MM.1S (cell line): ENCODE measurements around the gene ORAI3.

Experiments
- DNase-seq: peaks from one replicate; pipeline ENCODE4 v3.0.0-alpha.2; 2015
- H2AFZ ChIP-seq: fragments of 300-600 bp; sonication (generic); 2 replicates; pipeline ENCODE4 v1.6.0; 2016; ENCODE audit warnings: antibody characterized with exemption, low read length
- H3F3A ChIP-seq: fragments of 300-600 bp; sonication (generic); 2 replicates; pipeline ENCODE4 v1.6.1; 2016; ENCODE audit warnings: mild to moderate bottlenecking, antibody characterized with exemption, low read length, moderate library complexity, mixed read lengths; ENCODE audit not compliant: insufficient read depth
- H3K27ac ChIP-seq: fragments of 300-600 bp; sonication (generic); 2 replicates; pipeline ENCODE4 v1.5.1; 2016; ENCODE audit warnings: mild to moderate bottlenecking, low read length
- H3K27me3 ChIP-seq: fragments of 300-600 bp; sonication (generic); replicated peaks from 2 replicates; pipeline ENCODE4 v1.6.0; 2016; ENCODE audit warnings: low read length; ENCODE audit not compliant: insufficient read depth
- H3K36me3 ChIP-seq: fragments of 300-600 bp; sonication (generic); replicated peaks from 2 replicates; pipeline ENCODE4 v1.6.1; 2016; ENCODE audit warnings: mild to moderate bottlenecking, low read length, mixed read lengths; ENCODE audit not compliant: insufficient read depth
- H3K4me1 ChIP-seq: fragments of 300-600 bp; sonication (generic); 2 replicates; pipeline ENCODE4 v1.6.1; 2016; ENCODE audit warnings: low read length, mixed read lengths
- H3K4me2 ChIP-seq: fragments of 300-600 bp; sonication (generic); 2 replicates; pipeline ENCODE4 v1.6.0; 2016; ENCODE audit warnings: low read depth, low read length
- H3K4me3 ChIP-seq: fragments of 300-600 bp; sonication (generic); 2 replicates; pipeline ENCODE4 v1.5.1; 2016; ENCODE audit warnings: low read length, mixed read lengths
- H3K79me2 ChIP-seq: fragments of 300-600 bp; sonication (generic); 2 replicates; pipeline ENCODE4 v1.6.1; 2016; ENCODE audit warnings: mixed run types, low read length, mixed read lengths
- H3K9ac ChIP-seq: fragments of 300-600 bp; sonication (generic); 2 replicates; pipeline ENCODE4 v1.6.1; 2016; ENCODE audit warnings: low read length, mixed read lengths
- H3K9me2 ChIP-seq: fragments of 300-600 bp; sonication (generic); replicated peaks from 2 replicates; pipeline ENCODE4 v1.6.1; 2016; ENCODE audit warnings: mild to moderate bottlenecking, low read length, mixed read lengths; ENCODE audit not compliant: insufficient read depth
- H3K9me3 ChIP-seq: fragments of 300-600 bp; sonication (generic); replicated peaks from 2 replicates; pipeline ENCODE4 v1.6.1; 2016; ENCODE audit warnings: mild to moderate bottlenecking, low read length, mixed read lengths; ENCODE audit not compliant: insufficient read depth
- H4K20me1 ChIP-seq: fragments of 300-600 bp; sonication (generic); 2 replicates; pipeline ENCODE4 v1.6.1; 2016; ENCODE audit warnings: mild to moderate bottlenecking, low read length, moderate library complexity, mixed read lengths; ENCODE audit not compliant: insufficient read depth
- EZH2 ChIP-seq: fragments of 300-600 bp; sonication (generic); optimal IDR thresholded peaks from 2 replicates; pipeline ENCODE3; 2017; ENCODE audit warnings: low read depth, mild to moderate bottlenecking, antibody characterized with exemption, low read length, mixed read lengths
- EZH2phosphoT487 ChIP-seq: fragments of 300-600 bp; sonication (generic); IDR thresholded peaks from 2 replicates; pipeline ENCODE4 v1.6.1; 2018; ENCODE audit warnings: antibody characterized with exemption, low read length
- TF ChIP-seq, protein P1 (sequence below): fragments of 300-600 bp; sonication (generic); IDR thresholded peaks from 2 replicates; pipeline ENCODE4 v1.5.1; 2016; ENCODE audit warnings: antibody characterized with exemption, low read length, mixed read lengths

Gene ORAI3

GRCh38 chr16:30918614-30919013 is 30.3 kb upstream of the ORAI3 start:
- H3K9ac ChIP-seq, result no peak overlapping the region
- H3K4me3 ChIP-seq, result no peak overlapping the region
- H3K79me2 ChIP-seq, result peaks cover 3% of the 10 kb centered on the region; the same call in 1 of the 2 replicates
- 0 out of 2 replicates have a peak, but pooled peaks cover 6% of the 10 kb centered on the region for H3K4me1 ChIP-seq
- no peaks in the 10 kb centered on the region for H4K20me1 ChIP-seq
- H2AFZ ChIP-seq, result no peak overlapping the region
- TF ChIP-seq EZH2phosphoT487 (no peak), EZH2 (no peak)
- TF ChIP-seq, protein P1, sequence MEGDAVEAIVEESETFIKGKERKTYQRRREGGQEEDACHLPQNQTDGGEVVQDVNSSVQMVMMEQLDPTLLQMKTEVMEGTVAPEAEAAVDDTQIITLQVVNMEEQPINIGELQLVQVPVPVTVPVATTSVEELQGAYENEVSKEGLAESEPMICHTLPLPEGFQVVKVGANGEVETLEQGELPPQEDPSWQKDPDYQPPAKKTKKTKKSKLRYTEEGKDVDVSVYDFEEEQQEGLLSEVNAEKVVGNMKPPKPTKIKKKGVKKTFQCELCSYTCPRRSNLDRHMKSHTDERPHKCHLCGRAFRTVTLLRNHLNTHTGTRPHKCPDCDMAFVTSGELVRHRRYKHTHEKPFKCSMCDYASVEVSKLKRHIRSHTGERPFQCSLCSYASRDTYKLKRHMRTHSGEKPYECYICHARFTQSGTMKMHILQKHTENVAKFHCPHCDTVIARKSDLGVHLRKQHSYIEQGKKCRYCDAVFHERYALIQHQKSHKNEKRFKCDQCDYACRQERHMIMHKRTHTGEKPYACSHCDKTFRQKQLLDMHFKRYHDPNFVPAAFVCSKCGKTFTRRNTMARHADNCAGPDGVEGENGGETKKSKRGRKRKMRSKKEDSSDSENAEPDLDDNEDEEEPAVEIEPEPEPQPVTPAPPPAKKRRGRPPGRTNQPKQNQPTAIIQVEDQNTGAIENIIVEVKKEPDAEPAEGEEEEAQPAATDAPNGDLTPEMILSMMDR, result no peak
- H3K9me2 ChIP-seq, result no peaks in the 10 kb centered on the region
- DNase-seq, result no peak
- H3K9me3 ChIP-seq, result no peaks in the 10 kb centered on the region
- H3K27me3 ChIP-seq, result no peaks in the 10 kb centered on the region
- no peak overlapping the region for H3K4me2 ChIP-seq
- peaks cover 3% of the 10 kb centered on the region; the same call in 1 of the 2 replicates for H3F3A ChIP-seq
- no peak overlapping the region for H3K27ac ChIP-seq
- no peaks in the 10 kb centered on the region for H3K36me3 ChIP-seq

GRCh38 chr16:30920891-30921290 is 28.0 kb upstream of the ORAI3 start:
- Histone ChIP-seq H3K9me3 (no peaks in the 10 kb centered on the region), H3K27me3 (no peaks in the 10 kb centered on the region), H3K9ac (no peak overlapping the region), H3K4me3 (no peak overlapping the region), H3K36me3 (no peaks in the 10 kb centered on the region), H3K4me2 (no peak overlapping the region), H3K27ac (no peak overlapping the region), H4K20me1 (no peaks in the 10 kb centered on the region), H3F3A (peaks cover 3% of the 10 kb centered on the region; the same call in 1 of the 2 replicates), H3K79me2 (peaks cover 3% of the 10 kb centered on the region; the same call in 1 of the 2 replicates), H3K4me1 (0 out of 2 replicates have a peak, but pooled peaks cover 6% of the 10 kb centered on the region), H3K9me2 (no peaks in the 10 kb centered on the region), H2AFZ (no peak overlapping the region)
- no peak for TF ChIP-seq EZH2phosphoT487
- no peak for TF ChIP-seq EZH2
- TF ChIP-seq, protein P1, result no peak
- no peak for DNase-seq

GRCh38 chr16:30921459-30921747 is 27.5 kb upstream of the ORAI3 start:
- Histone ChIP-seq H3K9ac (no peak overlapping the region), H3K4me3 (peak overlapping the region; percentile 92), H3K27ac (no peak overlapping the region)

GRCh38 chr16:30921748-30922419 is 27.0 kb upstream of the ORAI3 start:
- DNase-seq, result peak; percentile 70
- peak overlapping the region; percentile 97 for H3K4me2 ChIP-seq
- H3K4me1 ChIP-seq, result 0 out of 2 replicates have a peak, but pooled peaks cover 6% of the 10 kb centered on the region
- H3F3A ChIP-seq, result peaks cover 3% of the 10 kb centered on the region; the same call in 1 of the 2 replicates
- H4K20me1 ChIP-seq, result no peaks in the 10 kb centered on the region
- peak overlapping the region; percentile 71 for H2AFZ ChIP-seq
- peaks cover 3% of the 10 kb centered on the region; the same call in 1 of the 2 replicates for H3K79me2 ChIP-seq
- H3K27me3 ChIP-seq, result no peaks in the 10 kb centered on the region
- no peaks in the 10 kb centered on the region for H3K36me3 ChIP-seq
- TF ChIP-seq EZH2phosphoT487, result no peak
- TF ChIP-seq, protein P1, result peak; percentile 86
- H3K4me3 ChIP-seq, result peak overlapping the region; percentile 92
- no peaks in the 10 kb centered on the region for H3K9me2 ChIP-seq
- no peaks in the 10 kb centered on the region for H3K9me3 ChIP-seq
- no peak overlapping the region for H3K27ac ChIP-seq
- peak overlapping the region; percentile 34; the same call in 1 of the 2 replicates for H3K9ac ChIP-seq

More at GRCh38 chr16:30921459-30921747, 27.5 kb upstream of the ORAI3 start:
- Histone ChIP-seq H3K79me2 (peaks cover 3% of the 10 kb centered on the region; the same call in 1 of the 2 replicates), H3K4me1 (0 out of 2 replicates have a peak, but pooled peaks cover 6% of the 10 kb centered on the region), H2AFZ (peak overlapping the region; percentile 71; the same call in 1 of the 2 replicates), H4K20me1 (no peaks in the 10 kb centered on the region), H3K9me3 (no peaks in the 10 kb centered on the region), H3F3A (peaks cover 3% of the 10 kb centered on the region; the same call in 1 of the 2 replicates), H3K27me3 (no peaks in the 10 kb centered on the region), H3K36me3 (no peaks in the 10 kb centered on the region), H3K4me2 (peak overlapping the region; percentile 97), H3K9me2 (no peaks in the 10 kb centered on the region)
- DNase-seq, result no peak
- TF ChIP-seq EZH2, result no peak
